Stimulated activated CD4-positive, alpha-beta T cell treated with anti-CD3 and anti-CD28 coated beads, Interleukin-15, amount 100 ng/mL, for 48 hours (primary cell): ENCODE results near the gene CD1D.
A peak's percentile ranks its signal among the peaks of the same experiment; 100 is the strongest.
"Not testable (repeated sequence)": the region's sequence is repeated elsewhere in the genome, so short reads cannot be mapped to it uniquely, and the experiment has no call there.

Source experiments
- DNase-seq, 2 donors: peaks; one replicate each; pipeline ENCODE4 v3.0.0-alpha.2; 2020; ENCODE audit warnings: low read depth in 2 of 2

Gene CD1D

GRCh38 chr1:158180741-158181576 is at the start of gene CD1D:
Gene CD1D (plus strand): TSS chr1:158180895. CDS start chr1:158181102, 207 bp downstream.
- no peak for DNase-seq

- no peak for DNase-seq
Observed at GRCh38 chr1:158131217-158131616, 49.5 kb upstream of the CD1D start.

GRCh38 chr1:158140764-158141192 is 39.9 kb upstream of the CD1D start:
- no peak for DNase-seq

GRCh38 chr1:158145173-158145719 is 35.4 kb upstream of the CD1D start:
- no peak for DNase-seq

- no peak for DNase-seq
Observed at GRCh38 chr1:158146165-158146564, 34.5 kb upstream of the CD1D start.

GRCh38 chr1:158146739-158147138 is 34.0 kb upstream of the CD1D start:
- no peak for DNase-seq

GRCh38 chr1:158147401-158147800 is 33.3 kb upstream of the CD1D start:
- DNase-seq, result no peak

GRCh38 chr1:158147869-158148268 is 32.8 kb upstream of the CD1D start:
- DNase-seq, result no peak

GRCh38 chr1:158148468-158148867 is 32.2 kb upstream of the CD1D start:
- no peak for DNase-seq

GRCh38 chr1:158149175-158149574 is 31.5 kb upstream of the CD1D start:
- no peak for DNase-seq

GRCh38 chr1:158149577-158150269 is 31.0 kb upstream of the CD1D start:
- peak; percentile 69 to 71 for DNase-seq

- DNase-seq, result no peak
Observed at GRCh38 chr1:158150523-158150922, 30.2 kb upstream of the CD1D start.

- no peak for DNase-seq
Observed at GRCh38 chr1:158153179-158153578, 27.5 kb upstream of the CD1D start.

GRCh38 chr1:158153746-158154444 is 26.8 kb upstream of the CD1D start:
- DNase-seq, result no peak

- DNase-seq, result no peak
Observed at GRCh38 chr1:158154501-158154900, 26.2 kb upstream of the CD1D start.

- DNase-seq, result no peak
Observed at GRCh38 chr1:158155673-158156072, 25.0 kb upstream of the CD1D start.

GRCh38 chr1:158159597-158159996 is 21.1 kb upstream of the CD1D start:
- no peak for DNase-seq

GRCh38 chr1:158161446-158161845 is 19.2 kb upstream of the CD1D start:
- DNase-seq, result no peak

- DNase-seq, result no peak
Observed at GRCh38 chr1:158163000-158163947, 17.4 kb upstream of the CD1D start.

GRCh38 chr1:158169105-158169504 is 11.6 kb upstream of the CD1D start:
- DNase-seq, result no peak

GRCh38 chr1:158175915-158176314 is 4.8 kb upstream of the CD1D start:
- DNase-seq, result not testable (repeated sequence)
